ENCODE measurements around the gene USH1G. TPM values are rescaled to one million over a fixed set of nuclear protein-coding genes. Genes with fewer than 3 reads are reported as not detected.
"Not testable (repeated sequence)": the region's sequence is repeated elsewhere in the genome, so short reads cannot be mapped to it uniquely, and the experiment has no call there.

USH1G gene
- total and polyA plus RNA-seq, 2 donors, result 0.16 to 0.53 TPM

DNA sequence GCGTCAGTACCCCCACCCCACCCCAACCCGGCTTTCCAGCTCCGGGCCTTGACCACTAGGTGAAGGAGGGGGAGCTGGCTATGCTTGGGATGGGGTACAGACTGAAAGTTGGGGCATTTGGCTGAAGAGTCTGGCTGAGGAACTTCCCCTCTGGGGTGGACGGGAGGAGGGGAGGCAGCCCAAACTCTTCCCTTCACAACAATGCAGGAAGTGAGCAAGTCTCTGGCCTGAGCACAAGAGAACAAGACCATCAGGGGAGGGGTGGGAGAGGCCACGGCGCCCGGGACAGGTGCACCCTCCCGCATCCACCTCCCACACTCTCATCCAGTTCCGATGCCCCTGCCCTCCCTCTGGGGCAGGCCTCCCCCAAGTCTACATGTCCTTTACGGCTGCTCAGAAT, 5.6 kb downstream of the USH1G start:
- no peak overlapping the region for H3K27ac ChIP-seq (ENCODE audit: low read depth)
- no peak for DNase-seq (ENCODE audit: extremely low spot score)
- no peak overlapping the region for H3K4me3 ChIP-seq (ENCODE audit: low read depth, low read length)
- 62% methylated on average over 10 of the region's 10 CpGs for WGBS
- no peaks in the 10 kb centered on the region for H3K4me1 ChIP-seq (ENCODE audit: insufficient read depth)
- H3K36me3 ChIP-seq (ENCODE audit: insufficient read depth), result no peaks in the 10 kb centered on the region

DNA sequence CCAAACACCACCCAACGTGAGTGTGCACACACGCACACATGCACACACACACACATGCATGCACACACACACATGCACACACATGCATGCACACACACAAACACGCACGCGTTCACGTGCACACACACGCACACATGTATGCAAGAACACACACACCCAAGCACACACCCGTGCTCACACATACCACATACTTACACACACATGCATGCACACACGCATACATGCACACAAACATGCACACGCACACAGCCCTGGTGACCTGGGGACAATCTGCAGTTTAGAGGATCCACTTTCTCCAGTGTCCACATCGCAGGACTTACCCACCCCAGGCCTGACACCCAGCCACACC, 6.2 kb downstream of the USH1G start:
- H3K4me1 ChIP-seq (ENCODE audit: insufficient read depth), result no peaks in the 10 kb centered on the region
- 88% methylated on average over 11 of the region's 11 CpGs for WGBS
- no peak overlapping the region for H3K4me3 ChIP-seq (ENCODE audit: low read depth, low read length)
- H3K36me3 ChIP-seq (ENCODE audit: insufficient read depth), result no peaks in the 10 kb centered on the region
- no peak for DNase-seq (ENCODE audit: extremely low spot score)
- no peak overlapping the region for H3K27ac ChIP-seq (ENCODE audit: low read depth)

DNA sequence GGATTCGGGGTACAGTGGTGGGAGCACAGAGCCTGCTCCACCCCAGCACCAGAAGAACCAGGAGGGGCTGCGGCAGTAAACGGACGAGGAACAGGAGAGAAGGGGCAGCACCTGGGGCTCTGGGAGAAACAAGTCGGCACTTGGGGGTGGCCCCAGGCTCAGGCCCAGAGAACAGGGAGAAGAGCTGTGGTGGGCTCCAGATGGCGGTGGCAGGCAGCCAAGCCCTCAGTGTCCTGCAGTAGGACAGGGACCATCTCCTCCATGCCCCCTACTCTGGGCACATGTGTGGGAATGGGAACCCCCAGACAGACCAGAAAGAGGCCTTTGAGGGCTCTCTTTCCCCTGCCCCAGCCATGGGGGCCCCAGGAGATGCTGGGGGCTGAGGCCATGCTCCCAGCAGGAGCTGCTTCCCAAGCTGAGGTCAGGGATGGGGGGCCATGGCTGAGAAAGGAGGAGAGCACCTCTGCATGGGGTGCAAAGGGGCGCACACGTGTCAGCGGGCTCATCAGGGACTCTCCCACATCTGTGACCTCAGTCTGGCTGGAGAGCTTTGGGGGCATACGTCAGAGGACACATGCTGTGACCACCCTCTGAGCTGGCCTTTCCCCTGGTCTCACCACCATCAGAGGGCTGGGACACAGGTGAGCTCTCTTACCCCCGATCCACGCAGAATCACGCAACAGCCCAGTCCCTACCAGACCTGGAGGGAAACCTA, 6.8 kb downstream of the USH1G start:
- H3K4me3 ChIP-seq (ENCODE audit: low read depth, low read length), result no peak overlapping the region
- H3K27ac ChIP-seq (ENCODE audit: low read depth), result no peak overlapping the region
- H3K4me1 ChIP-seq (ENCODE audit: insufficient read depth), result no peaks in the 10 kb centered on the region
- 80% methylated on average over 13 of the region's 13 CpGs for WGBS
- no peak for DNase-seq (ENCODE audit: extremely low spot score)
- H3K36me3 ChIP-seq (ENCODE audit: insufficient read depth), result no peaks in the 10 kb centered on the region

- not testable (repeated sequence) for H3K4me1 ChIP-seq (ENCODE audit: insufficient read depth); DNase-seq (ENCODE audit: extremely low spot score); H3K4me3 ChIP-seq (ENCODE audit: low read depth, low read length); H3K27ac ChIP-seq (ENCODE audit: low read depth); H3K36me3 ChIP-seq (ENCODE audit: insufficient read depth)
- WGBS, result 69% methylated on average over 8 of the region's 8 CpGs
These were observed 11.6 kb downstream of the USH1G start for GRCh38 chr17:74911423-74911822.

DNA sequence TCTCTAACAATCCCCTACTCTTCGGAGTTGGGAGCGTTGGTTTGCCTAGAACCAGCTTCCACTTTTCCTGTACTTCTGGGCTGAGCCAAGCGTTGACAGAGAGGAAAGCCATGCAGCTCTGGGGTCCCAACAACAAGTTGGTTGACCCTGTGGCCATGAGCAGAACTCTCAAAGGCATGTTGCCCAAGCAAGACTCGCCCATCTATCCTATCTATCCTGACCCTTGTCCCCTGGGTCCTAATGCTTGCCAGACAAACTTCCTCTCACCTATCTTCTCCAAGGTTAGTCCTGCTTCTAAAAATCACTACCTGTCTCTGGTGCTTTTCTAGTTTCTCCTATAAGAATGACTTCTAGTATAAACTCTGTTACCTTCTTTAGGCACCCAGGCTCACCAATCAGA, 14.0 kb downstream of the USH1G start:
- not testable (repeated sequence) for H3K27ac ChIP-seq (ENCODE audit: low read depth); H3K4me3 ChIP-seq (ENCODE audit: low read depth, low read length); H3K36me3 ChIP-seq (ENCODE audit: insufficient read depth); H3K4me1 ChIP-seq (ENCODE audit: insufficient read depth); DNase-seq (ENCODE audit: extremely low spot score)
- WGBS, result 69% methylated on average over 4 of the region's 4 CpGs

DNA sequence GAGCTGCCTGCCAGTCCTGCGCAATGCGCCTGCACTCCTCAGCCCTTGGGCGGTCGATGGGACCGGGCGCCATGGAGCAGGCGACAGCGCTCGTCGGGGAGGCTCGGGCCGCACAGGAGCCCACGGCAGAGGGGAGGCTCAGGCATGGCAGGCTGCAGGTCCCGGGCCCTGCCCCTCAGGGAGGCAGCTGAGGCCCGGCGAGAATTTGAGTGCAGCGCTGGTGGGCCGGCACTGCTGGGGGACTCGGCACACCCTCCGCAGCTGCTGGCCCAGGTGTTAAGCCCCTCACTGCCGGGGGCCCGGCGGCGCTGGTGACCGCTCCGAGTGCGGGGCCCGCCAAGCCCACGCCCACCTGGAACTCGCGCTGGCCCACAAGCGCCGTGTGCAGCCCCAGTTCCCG, 16.0 kb downstream of the USH1G start:
- no peak for DNase-seq (ENCODE audit: extremely low spot score)
- 95% methylated on average over 34 of the region's 34 CpGs for WGBS
- no peak overlapping the region for H3K4me3 ChIP-seq (ENCODE audit: low read depth, low read length)
- H3K27ac ChIP-seq (ENCODE audit: low read depth), result no peak overlapping the region
- no peaks in the 10 kb centered on the region for H3K36me3 ChIP-seq (ENCODE audit: insufficient read depth)
- no peaks in the 10 kb centered on the region for H3K4me1 ChIP-seq (ENCODE audit: insufficient read depth)

- DNase-seq (ENCODE audit: extremely low spot score), result not testable (repeated sequence)
- 60% methylated on average over 6 of the region's 6 CpGs for WGBS
These were observed 16.8 kb downstream of the USH1G start for GRCh38 chr17:74906214-74906793.

DNA sequence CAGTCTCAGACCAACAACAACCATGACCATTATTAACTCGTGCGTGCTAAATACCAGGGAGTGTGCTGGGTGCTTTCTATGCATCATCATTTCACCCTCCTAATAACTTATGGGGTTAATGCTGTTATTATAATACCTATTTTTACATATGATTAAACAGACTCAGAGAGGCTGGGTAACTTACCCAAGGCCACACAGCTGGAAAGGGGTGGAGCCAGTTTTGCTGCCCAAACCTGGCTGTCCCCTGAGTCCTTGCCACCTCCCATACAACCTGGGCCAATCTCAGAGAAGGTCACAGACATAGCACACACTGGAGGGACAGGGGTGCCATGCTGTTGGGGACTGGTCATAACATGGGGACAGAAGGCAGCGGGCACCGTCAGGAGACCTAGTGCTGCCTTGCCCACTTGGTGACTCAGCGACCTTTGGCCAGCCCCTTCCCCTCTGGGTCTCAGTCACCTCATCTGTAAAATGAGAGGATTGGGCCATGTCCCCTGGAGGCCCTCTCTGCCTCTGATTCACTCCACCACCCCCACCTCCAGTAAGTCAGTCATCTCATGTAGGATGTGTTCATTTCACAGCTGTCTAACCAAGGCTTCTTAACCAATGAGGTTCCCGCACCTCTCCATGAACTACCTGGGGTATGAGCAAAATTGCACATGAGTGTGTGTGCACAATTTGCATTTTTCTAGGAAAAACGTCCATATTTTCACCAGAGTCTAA, 18.2 kb downstream of the USH1G start:
- H3K4me3 ChIP-seq (ENCODE audit: low read depth, low read length), result no peak overlapping the region
- no peaks in the 10 kb centered on the region for H3K36me3 ChIP-seq (ENCODE audit: insufficient read depth)
- 77% methylated on average over 7 of the region's 7 CpGs for WGBS
- H3K4me1 ChIP-seq (ENCODE audit: insufficient read depth), result no peaks in the 10 kb centered on the region
- no peak overlapping the region for H3K27ac ChIP-seq (ENCODE audit: low read depth)
- no peak for DNase-seq (ENCODE audit: extremely low spot score)

More at GRCh38 chr17:74906214-74906793, 16.8 kb downstream of the USH1G start:
- H3K36me3 ChIP-seq (ENCODE audit: insufficient read depth); H3K4me3 ChIP-seq (ENCODE audit: low read depth, low read length); H3K4me1 ChIP-seq (ENCODE audit: insufficient read depth); H3K27ac ChIP-seq (ENCODE audit: low read depth): not testable (repeated sequence)

DNA sequence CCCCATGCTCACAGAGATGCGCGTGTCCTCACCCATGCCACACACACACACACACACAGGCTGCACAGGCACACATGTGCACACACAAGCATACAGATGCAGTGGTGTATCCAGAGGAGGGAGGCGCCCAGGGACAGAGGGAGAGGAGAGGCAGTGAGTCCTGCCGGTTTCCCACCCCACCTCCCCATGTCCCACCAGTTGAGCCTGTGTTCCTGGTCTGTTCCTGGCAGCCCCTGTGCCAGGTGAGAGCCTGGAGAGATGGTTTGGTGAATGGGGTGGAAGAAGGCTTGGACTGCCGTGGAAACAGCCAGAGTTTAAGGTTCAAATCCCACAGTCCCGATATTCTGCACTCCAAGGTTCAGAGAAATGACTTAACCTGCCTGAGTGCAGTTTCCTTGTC, 19.4 kb downstream of the USH1G start:
- no peaks in the 10 kb centered on the region for H3K4me1 ChIP-seq (ENCODE audit: insufficient read depth)
- H3K36me3 ChIP-seq (ENCODE audit: insufficient read depth), result no peaks in the 10 kb centered on the region
- H3K27ac ChIP-seq (ENCODE audit: low read depth), result no peak overlapping the region
- no peak for DNase-seq (ENCODE audit: extremely low spot score)
- no peak overlapping the region for H3K4me3 ChIP-seq (ENCODE audit: low read depth, low read length)
- WGBS, result 65% methylated on average over 6 of the region's 6 CpGs

GRCh38 chr17:74903034-74903433, 20.0 kb downstream of the USH1G start:
- WGBS, result 80% methylated on average over 9 of the region's 9 CpGs
- Histone ChIP-seq H3K36me3 (ENCODE audit: insufficient read depth) (no peaks in the 10 kb centered on the region), H3K4me1 (ENCODE audit: insufficient read depth) (no peaks in the 10 kb centered on the region), H3K27ac (ENCODE audit: low read depth) (no peak overlapping the region), H3K4me3 (ENCODE audit: low read depth, low read length) (no peak overlapping the region)
- DNase-seq (ENCODE audit: extremely low spot score), result no peak

DNA sequence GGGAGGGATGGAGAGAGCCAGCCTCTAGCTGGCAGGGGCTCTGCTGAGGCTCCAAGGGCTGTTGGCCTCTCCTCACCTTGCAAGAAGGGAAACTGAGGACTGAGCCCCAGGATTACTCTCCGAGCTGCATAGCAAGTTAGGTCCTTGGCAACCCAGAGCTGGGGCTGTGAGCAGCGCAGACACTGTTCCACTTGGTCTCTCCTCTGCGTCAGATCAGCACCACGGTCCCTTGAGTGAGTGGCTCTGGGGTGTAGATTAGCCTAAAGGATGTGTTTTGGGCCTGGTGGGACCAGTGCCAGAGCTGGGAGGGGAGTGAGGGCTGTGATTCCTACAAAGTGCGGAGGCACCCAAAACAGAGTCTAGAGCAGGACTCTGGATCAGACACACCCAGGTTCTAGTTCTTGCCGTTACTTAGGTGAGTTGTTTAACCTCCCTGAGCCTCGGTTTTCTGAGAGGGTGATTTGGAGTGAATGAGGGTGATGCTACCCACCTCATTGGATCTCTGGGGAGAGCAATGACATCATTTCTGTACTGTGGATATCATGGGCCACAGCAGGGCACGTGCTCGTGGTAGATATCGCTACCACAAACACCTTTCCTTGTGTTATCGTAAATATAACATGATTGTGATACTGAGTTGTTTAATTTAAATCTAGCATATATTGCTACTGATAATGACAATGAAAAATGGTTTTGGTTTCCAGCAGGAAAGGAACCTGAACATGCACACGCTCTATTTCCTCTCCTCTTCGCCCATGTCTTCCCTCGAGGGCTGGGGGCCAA, 21.5 kb downstream of the USH1G start:
- H3K4me3 ChIP-seq (ENCODE audit: low read depth, low read length), result no peak overlapping the region
- no peaks in the 10 kb centered on the region for H3K36me3 ChIP-seq (ENCODE audit: insufficient read depth)
- WGBS, result 72% methylated on average over 14 of the region's 14 CpGs
- H3K4me1 ChIP-seq (ENCODE audit: insufficient read depth), result no peaks in the 10 kb centered on the region
- DNase-seq (ENCODE audit: extremely low spot score), result no peak
- H3K27ac ChIP-seq (ENCODE audit: low read depth), result no peak overlapping the region

DNA sequence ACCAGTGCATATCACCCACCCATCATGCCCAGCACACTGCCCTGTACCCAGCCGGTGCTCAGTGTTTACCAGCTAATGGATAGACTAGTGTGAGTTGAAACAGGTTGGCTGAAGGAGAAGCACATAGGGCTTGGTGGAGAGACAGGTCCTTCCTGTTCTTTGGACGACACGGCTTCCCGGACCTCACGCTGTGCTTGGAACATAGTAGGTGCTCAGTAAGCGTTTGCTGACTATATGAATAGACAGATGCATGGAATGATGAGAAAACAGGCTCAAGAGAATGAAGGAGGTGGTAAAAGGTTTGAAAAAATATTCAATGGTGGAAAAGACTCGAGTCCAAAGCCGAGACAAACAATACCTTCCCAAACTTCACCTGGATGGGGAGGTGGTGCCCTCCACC, 22.8 kb downstream of the USH1G start:
- Histone ChIP-seq H3K4me1 (ENCODE audit: insufficient read depth) (no peaks in the 10 kb centered on the region), H3K4me3 (ENCODE audit: low read depth, low read length) (no peak overlapping the region), H3K27ac (ENCODE audit: low read depth) (no peak overlapping the region), H3K36me3 (ENCODE audit: insufficient read depth) (no peaks in the 10 kb centered on the region)
- 76% methylated on average over 8 of the region's 8 CpGs for WGBS
- DNase-seq (ENCODE audit: extremely low spot score), result no peak

DNA sequence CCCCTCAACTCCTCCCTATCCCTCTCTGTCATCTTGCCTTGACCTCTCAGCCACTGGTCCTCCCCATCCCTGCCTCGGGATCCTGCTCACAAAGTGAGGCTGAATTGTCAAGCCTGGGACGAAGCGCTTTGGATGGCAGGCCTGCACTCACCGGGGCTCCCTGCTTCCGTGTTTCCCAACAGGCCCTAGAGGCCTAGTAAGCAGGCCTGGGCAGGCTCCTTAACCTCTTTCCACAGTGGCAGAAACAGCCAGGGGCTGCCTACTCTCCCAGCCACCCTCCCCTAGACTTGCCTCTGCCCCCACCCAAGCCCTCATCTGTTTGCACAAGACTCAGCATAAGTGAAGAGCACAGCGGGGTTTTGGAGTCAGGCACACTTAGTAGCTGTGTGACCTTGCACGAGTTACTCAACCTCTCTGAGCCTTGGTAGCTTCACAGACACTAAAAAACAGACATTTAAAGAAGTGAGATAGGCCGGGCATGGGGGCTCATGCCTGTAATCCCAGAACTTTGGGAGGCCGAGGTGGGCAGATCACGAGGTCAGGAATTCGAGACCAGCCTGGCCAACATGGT, 24.6 kb downstream of the USH1G start:
- H3K36me3 ChIP-seq (ENCODE audit: insufficient read depth), result no peaks in the 10 kb centered on the region
- peaks cover 2% of the 10 kb centered on the region for H3K4me1 ChIP-seq (ENCODE audit: insufficient read depth)
- no peak overlapping the region for H3K27ac ChIP-seq (ENCODE audit: low read depth)
- WGBS, result 72% methylated on average over 11 of the region's 11 CpGs
- no peak for DNase-seq (ENCODE audit: extremely low spot score)
- H3K4me3 ChIP-seq (ENCODE audit: low read depth, low read length), result no peak overlapping the region

Measured in urinary bladder (tissue), 4 donors.